Measurements from ENCODE around the gene TEAD1.

DNA sequence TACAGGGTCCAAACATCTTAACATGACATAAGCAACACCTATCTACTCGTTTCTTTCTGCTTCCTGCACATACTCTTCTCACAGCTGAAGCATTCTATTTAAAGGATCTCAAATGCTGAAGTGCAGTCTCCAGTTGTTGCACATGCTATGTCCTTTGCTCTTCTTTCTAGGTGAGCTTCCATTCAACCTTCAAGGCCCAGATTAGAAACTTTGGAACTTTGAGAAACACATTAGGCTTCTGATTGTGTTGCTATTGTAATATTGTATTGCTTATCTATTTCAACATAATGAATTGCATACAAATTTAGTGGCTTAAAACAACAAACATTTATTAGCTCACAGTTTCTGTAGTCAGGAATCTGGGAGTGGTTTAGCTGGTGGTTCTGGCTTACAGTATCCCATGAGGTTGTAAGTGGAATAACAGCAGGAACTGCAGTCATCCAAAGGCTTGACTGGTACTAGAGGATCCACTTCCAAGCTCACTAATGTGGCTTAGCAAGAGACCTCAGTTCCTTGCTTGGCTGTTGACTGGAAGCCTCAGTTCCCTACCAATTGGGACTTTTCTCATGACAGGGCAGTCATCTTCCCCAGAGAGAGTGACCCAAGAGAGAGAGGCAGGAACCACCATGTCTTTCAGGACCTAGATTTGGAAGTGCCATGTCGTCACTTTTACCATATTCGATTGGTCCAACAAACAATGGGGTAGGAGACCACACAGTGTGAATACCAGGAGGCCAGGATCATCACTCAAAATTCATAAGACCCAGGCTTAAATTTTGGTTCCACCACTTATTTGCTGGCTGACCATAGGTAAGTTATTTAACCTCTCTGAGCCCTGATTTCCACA, 307.7 kb downstream of the TEAD1 start:
- TF ChIP-seq CTCF (IDR thresholded peaks at IDR 0.05), result no peak
- TF ChIP-seq POLR2AphosphoS5 (IDR thresholded peaks at IDR 0.05; ENCODE audit: low read depth, low read length), result no peak
